Medulla oblongata (tissue), 1 donor: ENCODE measurements around the gene PHACTR3.
A peak's percentile ranks its signal among the peaks of the same experiment; 100 is the strongest.

Source experiments
- DNase-seq: peaks from one replicate; pipeline ENCODE4 v3.0.0-alpha.2; 2015; ENCODE audit errors: extremely low spot score

Gene PHACTR3

DNA sequence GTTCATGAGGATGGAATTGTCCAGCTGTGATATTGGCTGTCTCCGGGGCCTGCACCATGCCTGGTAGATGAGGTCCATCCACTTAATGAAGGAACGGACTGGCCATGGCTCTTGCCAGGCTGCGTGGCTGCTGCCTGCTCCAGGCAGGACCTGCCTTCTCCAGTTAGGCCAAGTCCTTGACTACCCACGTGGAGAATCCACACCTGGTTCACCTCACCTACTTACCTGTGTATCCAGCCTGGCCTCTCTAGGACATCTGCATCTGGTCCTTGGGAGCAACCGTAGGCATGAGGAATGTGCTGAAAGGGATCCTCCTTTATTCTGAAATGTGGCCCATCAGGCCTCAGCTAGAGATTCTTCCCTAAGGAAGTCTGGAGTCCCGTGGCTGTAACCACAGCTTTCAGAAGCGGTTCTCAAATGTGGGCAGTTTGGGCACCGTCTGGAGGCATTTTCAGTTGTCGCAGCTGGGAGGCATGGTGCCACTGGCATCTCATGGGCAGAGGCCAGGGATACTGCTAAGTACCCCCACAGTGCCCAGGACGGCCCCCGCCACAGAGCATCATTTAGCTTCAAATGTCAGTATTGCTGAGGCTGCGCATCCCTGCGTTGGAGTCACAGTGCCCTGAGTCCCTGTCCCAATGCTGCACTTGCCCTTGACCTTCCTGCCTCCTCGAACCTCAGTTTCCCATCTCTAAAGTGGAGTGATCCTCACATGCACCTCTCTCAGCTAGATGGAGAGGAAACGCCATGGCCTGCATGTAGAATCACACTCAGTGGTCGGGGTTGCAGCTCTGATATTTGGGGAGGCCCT lies 67.5 kb downstream of the PHACTR3 start:
- no peak for DNase-seq

DNA sequence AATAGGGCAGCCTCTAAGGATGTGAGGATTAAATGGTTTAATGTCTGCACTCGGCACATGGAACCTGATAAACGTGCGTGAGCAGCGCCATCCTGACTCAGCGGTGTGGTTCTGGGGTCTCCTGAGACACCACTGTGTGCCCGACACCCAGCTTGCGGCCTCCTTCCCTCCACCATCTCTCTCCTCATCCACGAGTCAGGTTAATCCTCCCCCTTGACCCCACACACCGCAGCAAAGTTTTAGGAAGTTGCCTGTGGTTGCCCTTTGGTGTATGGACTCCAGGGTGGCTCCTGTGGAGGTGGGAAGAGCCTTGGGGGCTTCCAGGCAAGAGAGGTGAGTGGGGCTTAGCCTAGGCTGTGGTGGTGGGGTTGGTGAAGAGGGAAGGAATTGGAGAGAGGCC lies 68.2 kb downstream of the PHACTR3 start:
- DNase-seq, result no peak

DNA sequence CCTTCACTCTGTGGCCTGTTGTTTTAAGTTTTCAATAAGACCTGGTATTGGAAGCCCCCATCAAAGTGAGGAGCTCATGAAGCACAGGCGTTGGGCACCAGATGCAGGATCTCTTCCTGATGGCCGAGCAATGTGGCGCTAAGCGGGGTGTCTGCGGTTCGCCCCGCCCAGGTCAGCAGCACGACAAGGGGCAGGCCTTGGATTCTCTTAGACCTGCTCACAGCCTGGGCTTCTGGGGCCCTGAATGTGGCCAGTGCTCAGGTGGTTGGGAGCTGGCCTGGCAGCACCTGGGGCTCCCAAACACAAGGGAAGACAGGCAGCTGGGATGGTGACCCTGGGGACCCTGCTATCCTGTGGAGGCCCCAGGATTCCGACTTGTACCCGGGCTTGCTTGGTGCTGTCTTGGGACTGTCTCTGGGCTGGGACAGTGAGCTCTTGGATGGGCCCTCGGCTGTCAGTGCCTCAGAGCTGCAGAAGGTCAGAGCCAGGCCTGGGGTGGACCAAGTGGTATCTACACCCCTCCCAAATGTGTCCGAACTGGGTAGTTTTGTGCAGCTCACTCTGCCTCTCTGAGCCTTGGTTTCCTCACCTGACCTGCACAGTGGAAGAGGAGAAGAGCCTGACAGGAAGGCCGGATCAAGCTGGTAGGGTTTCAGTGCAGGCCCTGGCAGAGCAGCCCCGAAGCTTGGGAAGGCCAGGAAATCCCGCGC lies 69.1 kb downstream of the PHACTR3 start:
- DNase-seq, result no peak

DNA sequence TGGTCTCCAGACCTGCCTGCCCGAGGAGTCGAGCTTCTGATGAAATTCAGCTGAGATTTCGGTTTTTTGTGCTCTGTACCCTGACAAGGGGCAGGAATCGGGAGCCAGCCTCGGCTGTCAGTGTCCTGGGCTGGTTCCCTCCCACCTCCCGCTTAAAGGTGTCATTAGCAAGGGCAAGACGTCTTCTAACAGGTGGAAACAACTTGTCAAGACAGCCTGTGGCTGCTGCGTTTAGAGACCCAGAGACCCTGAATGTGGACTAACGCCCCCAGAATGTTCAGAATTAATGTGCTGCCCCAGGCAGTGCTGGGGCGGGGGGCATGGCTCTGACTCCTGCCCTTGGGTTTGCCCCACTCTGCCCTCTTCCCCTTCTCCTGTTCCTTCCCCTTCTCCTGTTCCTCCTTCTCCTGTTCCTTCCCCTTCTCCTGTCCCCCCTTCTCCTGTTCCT lies 69.7 kb downstream of the PHACTR3 start:
- no peak for DNase-seq

DNA sequence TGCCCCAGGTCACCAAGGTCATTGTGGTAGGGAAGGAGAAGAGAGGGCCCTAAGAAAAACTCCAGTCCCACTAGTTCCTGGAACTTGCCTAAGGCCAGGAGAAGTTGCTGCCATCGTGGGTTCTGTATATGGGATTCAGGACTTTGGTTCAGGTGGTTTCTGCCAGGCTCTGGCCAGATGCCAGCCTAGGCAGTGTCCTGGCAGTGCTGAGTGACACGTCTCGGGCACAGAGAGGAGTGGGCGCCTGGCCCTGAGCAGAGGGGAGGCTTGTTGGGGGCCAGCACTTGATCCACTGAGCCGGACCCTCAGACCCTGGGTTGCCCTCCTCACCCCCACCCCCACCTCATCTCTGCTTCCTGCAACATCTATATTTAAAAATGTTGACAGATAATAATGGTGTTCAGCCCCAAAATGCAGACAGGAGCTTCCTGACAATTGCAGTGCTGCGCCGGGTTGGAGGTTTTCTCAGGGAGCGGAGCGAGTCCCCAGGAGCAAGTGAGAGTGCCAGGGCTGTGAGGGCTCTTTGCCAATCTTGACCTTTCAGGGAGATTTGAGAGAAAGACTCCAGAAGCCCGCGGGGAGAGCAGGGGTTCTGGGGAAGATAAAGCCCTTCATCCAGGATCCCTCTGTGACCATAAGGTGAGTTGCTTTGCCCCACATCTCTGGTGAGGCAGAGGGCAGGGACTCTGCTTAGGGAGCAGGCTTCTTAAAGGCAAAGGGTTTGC lies 71.9 kb downstream of the PHACTR3 start:
- peak; percentile 60 for DNase-seq

DNA sequence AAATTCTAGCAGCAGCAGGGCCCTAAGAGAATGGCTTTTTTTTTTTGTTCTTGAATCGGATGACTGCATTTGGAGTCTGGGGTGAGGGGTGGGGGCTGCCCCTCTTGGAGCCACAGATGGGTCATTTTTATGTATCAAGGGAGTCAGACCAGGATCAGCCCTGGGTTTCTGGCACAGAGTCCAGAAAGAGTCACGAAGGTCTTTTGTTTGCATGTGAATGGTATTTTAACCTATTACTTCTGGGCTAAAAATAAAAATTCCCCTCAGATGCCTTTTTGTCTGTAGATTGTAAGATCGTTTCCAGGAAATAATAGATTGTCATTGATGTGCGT lies 72.5 kb downstream of the PHACTR3 start:
- no peak for DNase-seq

DNA sequence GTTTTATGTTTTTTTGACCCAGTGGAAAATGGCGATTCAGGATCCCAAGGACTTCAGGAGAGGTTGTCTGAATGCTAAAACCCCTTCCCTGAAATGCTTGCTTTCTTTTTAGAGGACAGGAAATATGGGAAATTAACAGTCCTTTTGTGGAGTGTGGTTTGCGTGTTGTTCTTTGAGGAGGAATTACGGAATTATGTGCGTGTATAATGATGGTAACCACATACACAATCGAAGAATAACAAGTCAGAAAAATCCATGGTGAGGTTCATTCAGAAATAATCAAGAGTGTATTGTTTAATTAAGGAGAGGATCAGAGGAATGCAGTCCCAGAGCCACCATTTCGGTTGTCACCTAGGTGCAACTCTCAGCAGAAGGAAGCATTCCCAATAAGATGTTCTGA lies 73.2 kb downstream of the PHACTR3 start:
- DNase-seq, result no peak

DNA sequence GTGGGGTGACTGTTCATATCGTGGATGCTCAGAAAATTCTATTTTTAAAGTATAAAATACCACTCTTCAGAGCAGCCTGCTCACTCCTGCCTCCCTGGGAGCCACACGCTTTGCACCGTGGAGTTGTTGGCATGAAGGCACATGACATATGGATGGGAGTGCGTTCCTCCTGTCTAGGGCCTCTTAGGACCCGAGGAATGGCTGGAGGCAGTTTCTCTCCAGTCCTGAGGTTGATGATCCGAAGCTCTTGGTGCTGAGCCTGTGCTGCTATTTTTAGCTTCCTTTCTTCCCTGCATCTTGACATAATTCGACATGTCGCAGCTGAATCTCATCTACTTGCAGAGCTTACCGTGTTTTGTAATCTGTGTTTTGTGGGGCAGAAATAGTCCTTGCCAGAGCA lies 73.9 kb downstream of the PHACTR3 start:
- peak; percentile 50 for DNase-seq

DNA sequence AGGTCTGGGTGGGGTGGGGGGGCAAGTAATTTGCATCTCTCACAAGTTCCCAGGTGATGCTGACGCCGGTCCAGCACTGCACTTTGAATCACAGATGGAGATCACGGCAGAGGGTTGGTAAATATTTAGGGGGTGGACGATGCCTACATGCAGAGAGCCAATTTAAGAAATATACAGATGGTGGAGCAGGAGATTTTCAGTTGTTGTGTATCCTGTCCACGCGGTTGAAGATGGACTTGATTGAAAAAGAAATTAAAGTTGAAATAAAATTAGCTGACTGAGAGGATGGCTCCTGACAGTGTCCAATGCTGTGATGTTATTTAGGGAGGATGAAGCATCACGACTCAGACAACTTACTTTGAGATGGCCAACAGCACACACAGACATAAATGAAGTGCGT lies 74.6 kb downstream of the PHACTR3 start:
- no peak for DNase-seq

DNA sequence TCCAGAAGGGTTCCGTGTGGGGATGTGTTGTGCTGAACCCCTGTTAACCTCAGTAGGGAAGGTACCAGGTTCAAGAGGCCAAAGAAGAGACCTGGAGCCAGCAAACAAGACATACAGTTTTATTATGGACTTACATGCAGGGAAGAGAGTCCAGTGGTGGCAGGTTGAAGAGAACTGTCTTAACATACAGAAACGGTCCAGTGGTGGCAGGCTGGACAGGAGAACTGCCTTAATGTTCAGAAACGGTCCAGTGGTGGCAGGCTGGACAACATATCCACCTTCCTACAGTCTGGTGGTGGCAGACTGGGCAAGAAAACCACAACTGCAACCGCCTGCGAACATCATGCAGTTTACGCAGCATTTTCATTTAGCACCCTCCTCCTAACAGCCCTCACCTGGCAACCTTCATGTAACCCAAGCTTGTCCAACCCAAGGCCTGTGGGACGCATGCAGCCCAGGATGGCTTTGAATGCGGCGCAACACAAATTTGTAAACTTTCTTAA lies 75.9 kb downstream of the PHACTR3 start:
- DNase-seq, result no peak

DNA sequence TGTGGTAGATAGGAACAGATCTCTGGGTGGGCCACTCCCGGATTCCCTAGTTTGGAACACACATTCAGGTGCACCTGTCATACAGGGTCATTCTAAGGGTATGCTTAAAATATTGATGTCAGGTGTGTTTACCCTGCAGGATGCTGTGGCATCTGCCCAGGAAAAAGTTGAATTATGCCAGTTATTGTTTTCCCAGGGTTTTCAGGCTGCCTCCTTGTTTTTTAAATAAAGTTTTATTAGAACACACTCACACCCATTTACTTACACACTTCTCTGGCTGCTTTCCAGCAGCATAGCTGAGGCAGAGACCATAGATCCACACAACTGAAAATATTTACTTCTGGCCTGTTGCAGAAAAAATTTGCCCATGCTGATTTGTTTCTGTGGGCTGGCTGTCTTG lies 76.5 kb downstream of the PHACTR3 start:
- DNase-seq, result no peak

DNA sequence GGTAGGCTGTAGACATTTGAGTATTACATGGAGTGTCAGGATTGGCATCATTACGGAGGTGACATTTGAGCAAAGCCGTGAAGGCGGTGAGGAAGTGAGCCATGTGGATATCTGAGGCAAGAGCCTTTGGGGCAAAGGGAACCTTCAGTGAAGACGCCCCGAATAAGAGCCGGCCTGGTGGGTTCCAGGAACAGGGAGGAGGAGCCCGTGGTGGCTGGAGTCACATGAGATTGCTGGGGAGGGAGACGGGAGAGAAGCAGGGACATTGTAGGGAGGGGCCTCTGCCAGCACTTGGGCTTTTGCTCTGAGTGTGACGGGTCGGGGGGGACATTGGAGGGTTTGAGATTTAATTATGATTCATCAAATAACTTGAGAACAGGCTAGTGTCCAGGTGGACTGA lies 78.3 kb downstream of the PHACTR3 start:
- no peak for DNase-seq

DNA sequence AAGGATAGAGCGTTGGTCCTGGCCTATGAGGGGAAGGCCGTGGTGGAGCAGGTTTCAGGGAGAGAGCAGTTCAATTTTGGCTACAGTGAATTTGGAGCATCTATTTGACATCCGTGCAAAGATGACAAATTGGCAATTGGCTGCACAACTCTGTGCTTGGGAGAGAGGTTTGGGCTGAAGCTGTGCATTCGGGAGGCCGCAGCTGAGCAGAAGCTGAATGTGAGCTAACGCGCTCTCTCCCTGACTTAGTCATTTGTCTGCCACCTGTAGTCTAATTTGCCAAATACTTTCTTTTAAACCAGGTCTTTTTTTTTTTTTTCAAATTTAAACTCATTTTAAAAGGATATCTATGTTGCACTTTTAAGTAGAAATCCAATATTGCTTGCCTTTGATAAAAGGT lies 78.8 kb downstream of the PHACTR3 start:
- no peak for DNase-seq

DNA sequence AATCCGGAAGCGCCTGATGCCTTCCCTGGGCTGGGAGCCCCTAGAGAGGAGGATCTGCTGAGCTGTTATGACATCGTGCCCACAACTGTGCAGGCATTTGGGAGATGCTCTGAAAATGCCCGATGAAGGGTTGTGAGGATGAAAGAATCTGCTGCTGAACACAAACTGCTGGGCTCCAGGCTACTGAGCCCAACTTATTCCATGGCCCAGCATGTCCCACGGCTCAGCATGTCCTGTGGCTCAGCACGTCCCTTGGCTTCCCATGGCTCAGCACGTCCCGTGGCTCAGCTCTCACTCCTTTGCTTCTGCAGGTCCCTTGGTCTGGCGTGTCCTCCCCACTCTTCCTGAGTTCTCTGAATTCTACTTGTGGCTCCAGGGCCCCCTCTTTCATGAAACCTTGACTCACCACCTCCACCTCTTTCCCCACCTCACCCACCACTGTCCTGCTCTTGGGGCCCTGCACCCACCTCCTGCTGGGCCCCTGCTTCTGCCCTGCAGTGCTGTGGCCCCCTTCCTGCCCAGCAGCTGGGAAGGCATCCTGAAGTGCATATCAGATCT lies 80.4 kb downstream of the PHACTR3 start:
- no peak for DNase-seq

DNA sequence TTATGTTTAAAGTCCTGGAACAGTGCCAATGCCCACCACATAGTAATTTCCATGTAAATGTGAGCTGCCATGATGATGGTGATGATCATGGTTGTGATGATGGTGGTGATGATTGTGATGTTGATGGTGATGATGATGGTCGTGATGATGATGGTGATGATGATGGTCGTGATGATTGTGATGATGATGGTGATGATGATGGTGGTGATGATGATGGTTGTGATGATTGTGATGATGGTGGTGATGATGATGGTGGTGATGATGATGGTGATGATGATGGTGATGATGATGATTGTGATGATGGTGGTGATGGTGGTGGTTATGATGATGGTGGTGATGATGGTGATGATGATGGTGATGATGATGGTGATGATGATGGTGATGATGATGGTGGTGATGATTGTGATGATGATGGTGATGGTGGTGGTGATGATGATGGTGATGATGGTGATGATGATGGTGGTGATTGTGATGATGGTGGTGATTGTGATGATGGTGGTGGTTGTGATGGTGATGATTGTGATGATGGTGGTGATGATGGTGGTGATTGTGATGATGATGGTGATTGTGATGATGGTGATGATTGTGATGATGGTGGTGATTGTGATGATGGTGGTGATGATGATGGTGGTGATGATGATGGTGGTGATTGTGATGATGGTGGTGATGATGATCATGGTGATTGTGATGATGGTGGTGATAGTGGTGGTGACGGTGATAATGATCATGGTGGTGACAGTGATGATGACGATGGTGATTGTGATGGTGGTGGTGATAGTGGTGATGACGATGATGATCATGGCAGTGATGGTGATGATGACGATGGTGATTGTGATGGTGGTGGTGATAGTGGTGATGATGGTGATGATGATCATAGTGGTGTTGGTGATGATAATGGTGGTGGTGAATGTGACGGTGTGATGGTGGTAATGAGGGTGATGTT lies 82.3 kb downstream of the PHACTR3 start:
- no peak for DNase-seq

DNA sequence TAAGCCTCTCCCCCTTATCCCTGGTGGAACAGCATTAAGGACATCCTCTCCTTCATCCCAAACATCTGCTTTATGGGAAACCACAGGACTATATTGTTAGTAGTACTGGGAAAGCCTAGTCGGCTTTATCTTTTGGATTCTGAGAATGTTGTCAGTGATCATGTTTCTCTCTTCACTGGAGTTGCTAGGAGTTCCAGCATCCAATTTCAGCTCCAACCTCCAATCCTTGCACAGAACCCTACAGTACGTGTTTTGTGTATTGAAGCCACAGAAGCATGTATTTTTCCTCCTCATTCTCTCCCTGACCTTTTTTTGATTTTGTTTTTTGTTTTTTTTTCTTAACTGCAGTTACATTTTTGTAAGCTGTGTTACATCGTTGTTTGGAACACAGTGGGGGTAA lies 84.0 kb downstream of the PHACTR3 start:
- DNase-seq, result no peak

DNA sequence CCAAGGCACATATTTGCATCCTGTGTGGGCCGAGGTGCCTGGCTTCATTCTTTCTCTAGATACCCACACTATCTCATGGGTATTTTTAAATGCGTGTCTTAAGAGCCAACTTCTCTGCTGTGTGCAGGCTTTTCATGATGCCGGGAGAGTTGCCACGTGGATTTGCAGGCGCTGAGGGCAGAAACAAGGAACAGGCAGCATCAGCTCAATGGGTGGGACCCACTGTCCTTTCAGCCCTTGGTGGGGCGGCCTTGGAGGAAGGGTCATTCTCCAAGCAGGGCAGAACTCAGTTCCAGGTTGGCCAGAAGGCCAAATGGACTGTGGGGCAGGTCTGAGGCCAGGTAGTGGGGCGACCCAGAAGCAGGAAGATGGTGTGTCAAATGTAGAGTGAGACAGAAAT lies 84.7 kb downstream of the PHACTR3 start:
- peak; percentile 44 for DNase-seq

DNA sequence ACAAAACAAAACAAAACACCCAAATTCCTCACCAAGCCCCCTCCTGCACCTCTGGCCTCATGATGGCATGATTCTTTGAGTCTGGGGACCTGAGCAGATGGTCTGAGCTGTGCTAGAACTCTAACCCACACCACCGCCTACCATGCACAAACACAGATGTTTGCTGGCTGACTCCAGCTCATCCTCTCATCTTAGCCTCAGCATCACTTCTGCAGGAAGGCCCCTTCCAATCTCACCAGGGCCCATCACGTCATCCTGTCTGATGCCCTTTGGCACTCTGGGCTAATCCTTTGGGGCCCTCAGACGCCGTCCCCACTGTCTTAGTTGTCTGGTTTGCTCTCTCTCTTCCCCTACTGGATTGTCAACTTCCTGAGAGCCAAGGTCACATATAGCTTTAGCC lies 85.8 kb downstream of the PHACTR3 start:
- no peak for DNase-seq

DNA sequence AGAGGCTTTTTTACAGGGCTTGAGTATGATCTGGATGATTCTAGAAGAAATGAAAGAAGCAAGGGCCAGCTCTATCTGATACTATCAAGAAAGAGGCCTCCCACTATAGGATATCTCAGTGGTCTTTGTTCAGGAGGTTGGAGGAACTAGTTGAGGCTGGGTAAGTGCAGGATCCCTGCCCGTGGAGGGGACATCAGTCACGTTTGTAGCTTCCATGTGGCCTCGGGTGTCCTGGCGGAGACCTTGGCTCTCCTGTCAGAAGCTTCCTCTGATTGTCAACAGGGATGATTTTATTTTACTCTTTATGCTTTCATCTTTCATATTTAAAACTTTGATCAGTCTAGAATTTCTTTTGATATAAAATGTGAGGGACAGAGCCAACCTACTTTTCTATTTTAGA lies 86.6 kb downstream of the PHACTR3 start:
- DNase-seq, result no peak

DNA sequence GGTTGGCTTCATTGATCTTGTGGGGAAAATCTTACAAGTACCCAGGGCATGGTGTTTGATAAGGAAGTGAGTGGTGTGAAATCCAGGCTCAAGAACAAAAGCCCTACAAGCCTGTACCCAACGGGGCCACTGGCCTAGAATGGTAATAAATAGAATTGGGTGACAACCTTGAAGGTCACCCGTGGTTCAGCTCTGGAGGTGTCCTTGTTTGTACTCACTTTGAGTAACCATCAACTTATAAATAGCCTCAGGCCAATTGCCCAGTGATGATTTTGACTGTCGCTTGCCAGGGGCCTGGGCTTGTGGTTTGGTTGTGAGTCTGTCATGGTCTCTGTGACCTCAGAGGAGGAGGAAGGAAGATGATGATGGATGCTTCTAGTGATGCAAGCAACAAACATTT lies 87.8 kb downstream of the PHACTR3 start:
- DNase-seq, result no peak

DNA sequence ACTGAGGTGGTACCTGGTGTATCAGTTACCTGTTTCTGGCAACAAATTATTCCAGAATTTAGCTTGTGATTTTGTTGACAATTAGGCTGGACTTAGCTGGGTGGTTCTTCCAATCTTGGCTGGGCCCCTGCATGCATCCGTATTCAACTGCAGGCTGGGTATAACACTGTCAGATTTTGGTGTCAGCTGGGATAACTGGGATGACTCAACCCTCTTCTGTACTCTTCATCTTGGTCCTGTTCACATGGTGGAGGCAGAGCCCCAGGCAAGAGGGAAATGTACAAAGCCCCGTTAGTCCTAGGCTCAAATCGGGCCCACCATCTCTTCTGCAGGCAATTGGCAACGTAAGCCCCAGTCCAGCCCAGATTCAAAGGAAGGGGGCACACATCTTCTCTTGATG lies 89.2 kb downstream of the PHACTR3 start:
- DNase-seq, result no peak
